NCI-H2196 (cell line): Measurements from ENCODE around the gene RUNX2.
A peak's percentile ranks its signal among the peaks of the same experiment; 100 is the strongest.

Experiments used
- DNase-seq: peaks from one replicate; lab custom pipeline; 2025; ENCODE audit not compliant: unreplicated experiment; lab: John Stamatoyannopoulos, UW

Gene RUNX2

DNA sequence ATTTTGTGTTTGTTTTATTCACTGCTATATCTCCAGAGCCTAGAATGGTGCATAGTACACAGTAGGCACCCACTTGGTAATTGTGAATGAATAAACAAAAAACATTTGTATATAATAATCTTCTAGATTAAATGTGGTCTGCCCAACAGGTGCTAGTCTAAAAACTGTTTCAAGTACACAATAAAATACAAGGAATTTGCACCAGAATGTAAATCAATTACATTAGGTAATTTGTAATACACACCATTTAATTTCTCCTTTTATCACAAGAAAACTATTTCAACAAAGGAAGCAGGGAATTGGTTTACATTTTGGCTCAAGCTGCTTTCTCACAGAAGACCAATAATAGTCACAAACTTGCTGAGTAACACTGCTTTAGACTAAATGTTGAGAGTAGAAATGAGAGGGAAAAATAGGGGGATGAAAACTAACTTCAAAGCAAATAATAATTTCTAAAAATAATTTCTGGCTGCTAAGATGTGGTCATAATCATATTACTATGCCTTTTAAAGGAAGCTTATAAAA, 22.1 kb downstream of the RUNX2 start:
- DNase-seq, result no peak

DNA sequence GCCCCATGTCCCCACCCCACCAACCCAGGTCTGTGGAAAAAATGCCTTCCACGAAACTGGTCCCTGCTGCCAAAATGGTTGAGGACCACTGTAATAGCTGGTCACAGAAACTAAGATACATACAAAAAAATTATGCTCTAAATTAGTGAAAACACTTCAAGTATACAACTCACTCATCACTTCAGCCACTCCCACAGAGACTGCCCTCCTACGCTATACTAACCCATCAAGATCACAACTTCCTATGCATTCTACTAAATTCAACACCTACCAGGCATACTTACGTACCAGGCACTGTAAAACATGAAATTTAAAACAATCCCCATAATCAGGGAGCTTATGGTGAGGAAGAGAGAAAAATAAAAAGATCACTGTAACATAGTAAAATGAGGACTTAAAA, 22.9 kb downstream of the RUNX2 start:
- DNase-seq, result no peak

DNA sequence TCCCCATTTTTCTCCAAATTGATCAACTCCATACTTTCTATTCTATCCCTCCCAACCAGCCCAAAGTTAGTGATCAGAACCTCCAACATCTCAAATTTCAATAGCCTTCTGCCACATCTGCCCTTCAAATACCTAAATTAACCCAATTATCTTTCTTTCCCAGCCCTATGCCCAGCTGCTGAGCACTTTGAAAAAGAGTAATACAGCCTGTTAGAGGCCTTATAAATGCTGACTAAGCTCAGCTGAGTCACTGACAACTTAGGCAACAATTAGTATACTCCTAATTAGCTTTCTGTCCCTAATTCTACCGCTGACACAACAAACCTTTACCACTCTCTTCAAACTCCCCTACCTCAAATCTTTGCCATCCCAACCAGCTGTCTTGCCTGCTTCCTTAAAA, 23.5 kb downstream of the RUNX2 start:
- no peak for DNase-seq

DNA sequence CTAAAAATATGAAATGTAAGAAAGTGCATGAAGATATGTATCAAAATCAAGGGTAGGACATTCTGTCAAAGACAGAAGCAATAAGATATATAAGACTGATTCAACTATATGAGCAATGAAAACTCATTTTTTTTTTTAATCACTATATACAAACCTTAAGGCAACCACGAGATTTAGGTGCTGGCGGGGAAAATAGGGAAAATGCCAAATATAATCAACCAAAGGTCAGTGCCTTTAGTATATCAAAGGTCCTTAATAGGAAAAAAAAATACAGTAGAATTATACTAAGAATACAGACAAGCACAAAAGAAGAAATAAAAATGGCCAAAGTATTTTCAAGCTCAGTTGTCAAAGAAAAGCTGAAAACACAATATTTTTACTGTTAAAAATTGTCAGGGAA, 25.5 kb downstream of the RUNX2 start:
- DNase-seq, result no peak

DNA sequence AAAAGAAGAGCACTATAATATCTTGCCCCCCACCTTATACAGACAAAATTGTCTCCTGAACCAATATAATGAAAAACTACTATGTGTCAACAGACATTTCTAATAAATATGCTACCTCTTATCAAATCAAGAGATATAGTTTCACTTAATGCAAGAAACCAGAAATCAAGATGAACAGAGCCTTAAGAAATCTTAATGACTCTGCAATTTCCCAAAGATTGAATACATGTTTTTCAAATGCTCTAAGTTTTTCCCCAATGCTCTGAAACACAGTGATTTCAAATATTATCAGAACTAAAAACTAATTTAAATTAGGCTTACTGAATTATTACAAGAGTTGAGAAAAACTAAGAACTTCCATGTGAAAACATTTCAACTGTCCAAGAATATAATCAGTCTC, 36.3 kb downstream of the RUNX2 start:
- no peak for DNase-seq

DNA sequence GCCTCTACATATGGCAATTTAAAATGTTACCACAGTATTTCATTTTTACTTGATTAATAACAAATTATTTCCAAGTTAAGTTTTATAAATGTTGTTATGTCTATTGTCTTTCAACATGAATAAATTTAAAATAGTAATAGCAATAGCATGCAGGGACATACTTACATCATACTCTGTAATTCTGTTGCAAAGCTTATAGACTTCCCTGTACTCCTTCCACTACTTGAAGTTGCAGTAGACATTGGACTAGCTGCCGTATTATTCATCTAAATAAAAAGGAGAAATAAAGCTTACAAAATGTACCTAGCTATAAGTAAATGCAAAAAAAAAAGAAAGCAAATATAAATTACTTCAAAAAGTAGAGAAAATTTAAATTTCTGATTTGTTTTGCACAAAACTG, 36.9 kb downstream of the RUNX2 start:
- no peak for DNase-seq

DNA sequence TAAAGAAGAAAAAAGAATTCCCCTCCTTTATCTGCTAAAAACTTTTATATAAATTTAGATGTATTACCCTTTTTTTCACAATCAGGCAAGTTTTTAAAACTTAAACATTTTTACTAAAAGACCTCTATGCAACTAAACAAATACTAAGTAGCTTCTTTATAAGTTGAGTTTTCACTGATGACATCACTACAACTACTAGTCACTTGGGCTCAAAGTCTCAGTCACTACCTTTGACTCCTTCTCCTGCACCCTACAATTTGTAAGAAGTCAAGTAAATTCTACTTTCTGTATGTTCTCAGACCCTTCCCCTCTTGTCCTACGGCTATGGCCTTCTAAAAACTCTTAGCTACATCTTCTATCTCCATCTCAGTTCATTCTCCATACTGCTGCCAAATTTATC, 38.4 kb downstream of the RUNX2 start:
- DNase-seq, result no peak

DNA sequence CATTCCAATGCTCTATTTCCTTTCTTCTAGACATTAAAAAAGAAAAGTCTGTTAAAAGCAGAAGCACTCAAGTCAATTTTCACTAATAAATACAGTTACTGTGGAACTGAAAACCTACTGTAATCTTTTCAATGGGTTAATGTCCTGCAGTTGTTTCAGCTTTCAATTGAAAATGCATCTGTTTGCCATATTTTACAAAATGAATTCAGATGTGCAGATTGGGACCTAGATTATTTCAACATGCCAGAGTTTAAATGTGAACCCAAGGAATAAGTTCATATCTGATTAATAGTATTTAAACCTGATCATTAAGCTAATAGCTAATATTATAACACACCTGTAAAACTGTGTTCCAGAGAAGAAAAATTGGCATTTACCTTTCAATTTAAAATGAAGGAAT, 39.9 kb downstream of the RUNX2 start:
- DNase-seq, result no peak

DNA sequence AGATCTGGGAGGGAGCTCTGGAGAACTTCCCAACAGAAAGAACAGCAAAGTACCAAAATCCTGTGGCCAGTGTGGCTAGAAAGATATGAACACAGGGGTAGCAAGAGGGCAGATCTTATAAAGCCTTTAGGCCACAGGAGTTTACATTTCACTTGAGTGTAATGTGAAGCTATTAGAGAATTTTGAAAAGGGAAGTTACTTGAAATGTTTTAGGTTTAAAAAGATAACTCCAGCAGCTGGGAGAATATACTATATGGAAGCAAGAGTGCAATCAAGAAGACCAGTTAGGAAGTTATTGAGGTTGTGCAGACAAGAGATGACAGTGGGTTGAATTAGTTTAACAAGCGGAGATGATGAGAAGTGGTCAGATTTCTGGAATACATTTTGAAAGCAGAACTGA, 41.7 kb downstream of the RUNX2 start:
- DNase-seq, result no peak

DNA sequence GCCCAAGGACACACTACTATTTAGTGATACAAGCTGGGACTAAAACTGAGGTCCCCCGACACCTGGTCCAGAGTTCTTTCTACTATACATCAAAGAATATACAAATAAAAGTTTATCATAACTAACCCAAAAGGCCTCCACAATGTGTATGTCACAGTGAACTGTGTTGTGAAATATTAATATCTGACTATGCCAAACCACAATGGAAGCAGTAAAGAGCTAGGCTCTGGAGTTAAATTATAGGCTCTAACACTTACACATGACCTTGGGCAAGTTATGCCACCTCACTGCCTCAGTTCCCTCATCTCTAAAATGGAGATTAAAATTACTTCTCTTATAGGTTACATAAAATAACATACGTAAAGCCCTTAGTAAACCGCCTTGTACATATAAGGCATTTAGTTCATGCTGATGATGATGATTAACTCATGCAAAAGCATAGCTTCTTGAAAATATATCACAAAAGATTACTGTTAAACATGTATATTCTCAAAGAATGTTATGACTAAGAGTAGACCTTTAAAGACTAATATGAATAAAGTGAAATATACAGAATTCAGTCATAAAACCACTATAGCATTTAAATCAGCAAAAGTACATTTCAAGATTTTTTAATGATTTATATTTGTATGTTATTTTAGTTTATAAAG, 43.9 kb downstream of the RUNX2 start:
- DNase-seq, result no peak

DNA sequence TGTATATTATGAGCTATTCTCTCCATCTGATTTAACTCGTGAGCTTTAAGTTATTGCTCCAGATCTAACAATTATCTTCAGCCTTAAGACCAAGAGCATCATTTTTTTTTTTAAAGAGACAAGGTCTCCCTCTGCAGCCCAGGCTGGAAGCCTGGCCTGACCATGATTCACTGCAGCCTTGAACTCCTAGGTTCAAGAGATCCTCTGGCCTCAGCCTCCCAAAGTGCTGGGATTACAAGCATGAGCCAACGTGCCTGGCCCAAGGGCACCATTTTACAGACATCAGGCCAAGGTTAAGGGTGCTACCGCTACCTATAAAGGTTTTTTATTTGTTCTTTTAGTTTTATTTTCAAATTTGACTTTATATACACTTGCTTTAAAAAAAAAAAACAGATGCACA, 47.3 kb downstream of the RUNX2 start:
- no peak for DNase-seq

DNA sequence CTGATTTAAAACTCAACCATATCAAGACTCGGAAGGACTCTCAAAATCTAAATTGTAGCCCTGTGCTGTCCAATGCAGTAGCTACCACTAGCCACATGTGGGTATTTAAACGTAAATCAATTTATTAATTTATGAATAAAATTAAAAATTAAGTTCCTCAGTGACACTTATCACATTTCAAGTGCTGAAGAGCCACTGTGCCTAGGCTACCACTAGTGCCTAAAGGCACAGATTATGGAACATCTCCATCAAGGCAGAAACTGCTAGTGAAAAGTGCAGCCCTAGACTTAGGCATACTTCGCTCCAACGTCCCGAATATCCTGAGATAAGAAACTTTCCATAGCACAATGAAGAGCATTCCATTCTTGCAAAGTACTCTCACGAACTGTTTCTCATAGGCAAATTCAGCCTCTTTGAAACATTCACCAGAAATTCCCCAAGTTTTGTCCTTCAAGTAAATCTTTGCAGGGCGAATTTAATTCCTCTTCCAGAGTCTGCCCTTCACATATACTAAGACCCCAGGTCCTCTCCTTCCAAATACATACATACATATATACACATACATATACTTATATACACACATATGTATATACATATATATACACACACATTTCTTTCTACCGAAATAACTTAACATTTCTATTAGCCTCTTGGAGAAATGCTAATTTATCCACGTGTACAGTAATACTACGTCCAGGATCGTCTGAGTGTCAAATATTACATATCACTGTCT, 48.3 kb downstream of the RUNX2 start:
- no peak for DNase-seq

DNA sequence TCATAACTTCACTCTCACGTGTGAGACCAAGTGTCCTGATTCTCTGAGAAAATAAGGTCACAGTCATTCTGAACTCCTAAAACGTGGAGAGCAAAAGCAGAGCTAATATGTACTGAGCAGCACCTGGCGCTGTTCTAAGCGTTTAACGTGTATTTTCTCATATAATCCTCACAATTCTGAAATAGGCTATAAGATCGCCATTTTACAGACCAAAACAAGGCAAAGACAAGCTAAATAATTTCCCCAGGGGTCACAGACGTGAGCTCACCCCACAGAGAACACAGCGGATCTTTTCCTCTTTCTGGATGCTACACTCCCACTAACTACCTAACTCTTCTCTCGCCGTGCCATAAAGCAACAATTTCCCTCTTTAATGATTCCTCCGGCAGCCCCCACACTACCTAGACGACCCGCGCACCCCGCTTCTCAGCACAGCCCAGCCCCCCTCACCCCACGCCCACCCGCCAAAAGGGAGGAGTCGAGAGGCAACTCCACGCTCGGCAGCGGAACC, 49.0 kb downstream of the RUNX2 start:
- DNase-seq, result peak; percentile 3

DNA sequence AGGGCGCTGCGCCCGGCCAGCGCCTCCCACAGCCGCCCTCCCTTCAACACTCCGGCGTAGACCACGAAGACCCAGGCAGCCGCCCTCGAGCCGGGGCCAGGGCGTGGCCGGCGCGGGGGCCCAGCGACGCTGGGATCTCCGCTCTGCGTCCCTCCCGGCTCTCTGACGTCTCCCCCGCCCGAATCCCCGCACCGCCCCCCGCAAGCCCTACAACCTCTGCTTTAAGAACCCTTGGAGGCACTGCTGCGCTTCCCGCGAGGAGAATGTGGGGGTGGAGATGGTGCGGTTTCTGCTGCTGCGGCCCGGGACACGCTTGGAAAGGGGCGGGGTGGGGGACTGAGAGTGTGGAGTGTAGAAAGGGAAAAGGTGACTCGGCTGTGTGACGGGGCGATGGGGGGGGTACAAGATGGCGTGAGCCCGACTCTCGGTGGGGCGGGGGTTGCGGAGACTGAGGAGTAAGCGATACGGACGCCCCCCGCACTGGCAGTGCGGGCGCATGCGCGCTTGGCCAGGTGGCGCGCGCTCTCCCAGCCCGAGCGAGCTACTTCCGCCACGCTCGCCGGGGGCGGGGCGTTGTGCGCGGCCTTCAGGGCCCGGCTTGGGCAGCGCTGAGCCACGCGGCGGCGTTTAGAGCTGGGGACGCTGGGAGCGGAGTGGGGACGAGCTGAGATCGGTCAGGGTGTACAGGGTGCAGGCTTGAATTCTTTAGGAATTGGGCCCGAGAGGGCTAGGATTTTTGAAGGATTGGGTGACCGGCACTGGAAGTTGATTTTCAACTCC, 49.6 kb downstream of the RUNX2 start, which contains the start of gene SUPT3H:
SUPT3H (minus strand) TSS at position 381 of the 780 bp plus-strand sequence.
- DNase-seq, result peak; percentile 92

DNA sequence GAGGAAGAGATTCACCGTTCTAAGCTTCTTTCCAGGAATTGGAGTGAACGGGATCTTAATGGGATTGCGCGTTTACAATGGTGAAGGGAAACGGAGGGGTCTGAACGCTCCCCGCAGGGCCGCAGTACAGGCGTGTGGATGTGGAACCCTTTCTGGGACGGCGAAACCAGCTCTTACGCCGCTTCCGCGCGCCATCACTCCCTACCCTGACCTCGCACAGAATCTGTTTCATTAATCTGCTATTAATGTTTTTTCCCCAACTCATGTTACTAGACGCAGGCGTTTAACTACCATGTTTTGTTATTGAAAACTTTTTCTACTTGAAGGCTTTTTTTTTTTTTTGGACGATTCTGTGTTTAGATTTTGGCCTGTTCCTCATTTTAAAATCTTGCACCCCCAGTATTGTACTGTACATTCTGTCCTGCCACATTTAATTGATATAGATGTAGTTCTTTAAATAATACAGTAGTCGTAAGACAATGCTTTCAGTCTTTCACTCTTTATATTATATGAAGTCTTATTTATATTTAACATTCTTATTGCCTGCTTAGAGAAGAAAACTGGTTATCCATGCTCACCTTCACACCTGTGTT, 50.3 kb downstream of the RUNX2 start:
- DNase-seq, result no peak

DNA sequence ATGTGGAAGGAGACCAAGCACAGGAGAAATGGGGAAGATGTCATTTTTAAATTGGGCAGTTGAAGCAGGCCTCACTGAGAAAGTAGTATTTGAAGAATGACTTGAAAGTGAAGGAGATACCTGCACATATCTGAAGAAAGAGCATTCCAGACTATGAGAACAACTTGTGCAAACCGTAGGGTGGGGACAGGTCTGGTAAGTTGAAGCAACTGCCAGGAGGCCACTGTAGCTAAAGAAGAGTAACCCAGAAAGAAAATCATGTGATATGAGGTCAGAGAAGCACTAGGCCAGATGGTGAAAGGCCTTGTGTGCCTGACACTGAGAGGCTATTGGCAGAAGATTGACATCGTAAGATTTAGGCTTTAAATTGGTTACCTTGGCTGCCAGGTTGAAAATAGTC, 54.3 kb downstream of the RUNX2 start:
- no peak for DNase-seq

DNA sequence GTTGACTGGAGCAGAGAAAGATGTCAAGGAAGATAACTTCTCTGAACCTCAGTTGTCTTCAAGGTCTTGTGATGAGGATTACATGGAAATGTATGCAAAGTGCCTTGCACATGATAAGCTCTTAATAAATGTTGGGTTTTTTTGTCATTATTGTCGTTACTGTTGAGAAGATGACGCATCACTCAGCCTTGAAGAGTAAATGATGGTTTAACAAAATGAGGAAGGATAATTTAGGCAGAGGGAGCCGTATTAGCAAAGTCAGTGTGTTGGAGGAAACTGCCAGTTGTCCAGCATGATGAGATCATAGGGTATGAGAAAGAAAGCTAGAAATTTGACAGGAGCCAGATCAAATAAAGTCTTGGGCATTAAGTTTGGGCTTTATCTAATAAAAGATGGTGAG, 58.4 kb downstream of the RUNX2 start:
- DNase-seq, result no peak

DNA sequence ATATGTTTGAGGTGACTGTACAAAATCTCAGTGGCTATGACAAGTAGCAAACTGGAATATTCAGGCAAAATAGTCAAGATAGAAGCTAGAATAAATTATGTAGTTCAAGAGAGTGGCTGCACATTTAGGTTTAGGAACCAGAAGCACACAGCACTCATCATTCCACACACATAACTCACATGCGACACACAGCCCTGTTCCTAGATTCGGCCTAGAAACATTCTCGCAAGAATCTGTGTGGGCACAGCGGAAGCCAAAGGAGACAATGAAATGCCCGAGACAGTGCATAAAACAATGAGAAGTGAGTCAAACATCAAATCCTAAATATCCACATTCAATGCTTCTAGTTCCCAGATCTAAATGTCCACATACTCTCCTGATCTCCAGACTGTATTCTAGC, 59.1 kb downstream of the RUNX2 start:
- DNase-seq, result no peak

DNA sequence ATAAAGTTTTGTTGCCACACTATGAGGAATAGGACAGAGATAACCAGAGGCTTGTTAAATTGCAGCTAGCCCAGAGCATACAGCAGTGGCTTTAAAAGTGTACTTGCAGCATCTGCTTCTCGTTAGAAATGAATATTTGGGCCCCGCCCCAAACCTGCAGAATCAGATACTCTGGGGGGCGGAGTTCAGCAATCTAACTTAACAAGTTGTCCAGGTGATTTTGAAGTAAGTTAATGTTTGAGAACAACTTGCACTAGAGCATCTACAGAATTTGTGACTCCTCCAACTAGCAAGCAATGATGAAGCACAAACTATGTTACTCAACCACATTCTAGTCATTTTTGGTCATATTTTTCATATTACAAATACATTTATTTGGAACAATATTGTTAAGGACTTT, 60.2 kb downstream of the RUNX2 start:
- DNase-seq, result no peak

DNA sequence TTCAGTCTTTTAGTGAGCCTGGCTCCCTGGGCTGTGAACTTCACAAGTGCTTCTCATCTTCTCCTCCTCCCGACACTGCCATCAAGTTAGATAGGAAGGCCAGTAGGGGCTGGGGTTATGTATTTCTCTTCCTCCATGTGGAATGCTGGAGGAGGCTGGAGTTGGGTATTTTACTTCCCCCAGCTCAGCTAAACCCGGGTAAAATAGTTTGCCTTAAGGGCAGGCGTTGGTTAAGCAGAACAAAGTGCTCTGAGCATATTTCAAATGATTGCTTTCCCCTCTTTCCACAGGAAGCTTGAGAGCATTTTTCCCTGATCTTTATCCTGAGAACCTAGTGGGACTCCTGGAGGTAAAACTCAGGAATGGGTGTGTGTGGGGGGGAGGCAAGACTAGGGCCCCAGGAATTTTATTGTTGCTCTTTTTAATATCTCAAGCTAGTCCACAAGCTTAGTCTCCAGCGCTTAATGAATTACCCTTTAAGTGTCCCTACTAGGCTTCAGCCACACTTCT, 66.5 kb downstream of the RUNX2 start:
- DNase-seq, result no peak
